Fibroblast of lung (primary cell): ENCODE measurements around the gene CTDSP2.

Source experiments
- EZH2 ChIP-seq: IDR thresholded peaks from 2 replicates; pipeline ENCODE4 v1.5.1; 2012; ENCODE audit warnings: low read length, control low read depth, mild to moderate bottlenecking; ENCODE audit errors: missing control alignments
- TF ChIP-seq, protein P1 (sequence below), 2 donors: IDR thresholded peaks in 1 of 2; conservative IDR thresholded peaks in 1 of 2; 1 replicate in 1 of 2; 2 replicates in 1 of 2; pipeline ENCODE4 v1.5.1; 2011 to 2012; ENCODE audit warnings: low read length in 2 of 2, control low read depth in 1 of 2, inconsistent platforms in 1 of 2, low read depth in 1 of 2, mild to moderate bottlenecking in 1 of 2

DNA sequence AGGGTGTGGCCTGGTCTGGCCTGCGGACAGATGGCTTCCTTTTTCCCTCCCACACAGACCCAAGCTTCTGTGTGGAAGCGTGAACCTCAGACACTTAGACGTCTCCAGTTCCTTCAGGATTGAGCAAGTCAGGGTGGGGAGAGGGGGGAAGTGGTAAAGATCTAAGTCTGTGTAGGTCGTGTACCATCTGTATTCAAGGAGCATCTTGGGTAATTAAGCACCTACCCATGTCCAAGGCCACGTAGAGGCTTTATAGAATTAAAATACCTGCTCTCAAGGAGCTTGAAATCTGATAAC lies 29.7 kb downstream of the CTDSP2 start:
- TF ChIP-seq, protein P1, sequence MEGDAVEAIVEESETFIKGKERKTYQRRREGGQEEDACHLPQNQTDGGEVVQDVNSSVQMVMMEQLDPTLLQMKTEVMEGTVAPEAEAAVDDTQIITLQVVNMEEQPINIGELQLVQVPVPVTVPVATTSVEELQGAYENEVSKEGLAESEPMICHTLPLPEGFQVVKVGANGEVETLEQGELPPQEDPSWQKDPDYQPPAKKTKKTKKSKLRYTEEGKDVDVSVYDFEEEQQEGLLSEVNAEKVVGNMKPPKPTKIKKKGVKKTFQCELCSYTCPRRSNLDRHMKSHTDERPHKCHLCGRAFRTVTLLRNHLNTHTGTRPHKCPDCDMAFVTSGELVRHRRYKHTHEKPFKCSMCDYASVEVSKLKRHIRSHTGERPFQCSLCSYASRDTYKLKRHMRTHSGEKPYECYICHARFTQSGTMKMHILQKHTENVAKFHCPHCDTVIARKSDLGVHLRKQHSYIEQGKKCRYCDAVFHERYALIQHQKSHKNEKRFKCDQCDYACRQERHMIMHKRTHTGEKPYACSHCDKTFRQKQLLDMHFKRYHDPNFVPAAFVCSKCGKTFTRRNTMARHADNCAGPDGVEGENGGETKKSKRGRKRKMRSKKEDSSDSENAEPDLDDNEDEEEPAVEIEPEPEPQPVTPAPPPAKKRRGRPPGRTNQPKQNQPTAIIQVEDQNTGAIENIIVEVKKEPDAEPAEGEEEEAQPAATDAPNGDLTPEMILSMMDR (conservative IDR thresholded peaks at IDR 0.05 in 1 of 2, IDR thresholded peaks at IDR 0.05 in 1 of 2; ENCODE audit: low read depth in 1 of 2, low read length in 2 of 2): no peak
- no peak for TF ChIP-seq EZH2
